SJCRH30 (cell line): ENCODE data around the gene C16orf96. TPM values are rescaled to one million over a fixed set of nuclear protein-coding genes. Genes with fewer than 3 reads are reported as not detected.

ENCODE experiments used
- DNase-seq, 2 experiments: peaks; one replicate each; pipeline ENCODE4 v3.0.0-alpha.2; 2015 to 2020
- H3K27ac ChIP-seq: fragments of 250-450 bp; sonication (Bioruptor Pico); 2 replicates; pipeline ENCODE4 v1.5.1; 2020; ENCODE audit warnings: mild to moderate bottlenecking, moderate library complexity
- H3K27me3 ChIP-seq: fragments of 250-450 bp; sonication (Bioruptor Pico); 2 replicates; pipeline ENCODE4 v1.5.1; 2020; ENCODE audit warnings: mild to moderate bottlenecking, moderate library complexity
- H3K36me3 ChIP-seq: fragments of 250-450 bp; sonication (Bioruptor Pico); 2 replicates; pipeline ENCODE4 v1.5.1; 2020; ENCODE audit warnings: mild to moderate bottlenecking, moderate library complexity
- H3K4me1 ChIP-seq: fragments of 250-450 bp; sonication (Bioruptor Pico); 2 replicates; pipeline ENCODE4 v1.5.1; 2020; ENCODE audit warnings: mild to moderate bottlenecking, moderate library complexity
- H3K4me3 ChIP-seq: fragments of 250-450 bp; sonication (Bioruptor Pico); 2 replicates; pipeline ENCODE4 v1.5.1; 2020; ENCODE audit warnings: mild to moderate bottlenecking, moderate library complexity
- H3K9me3 ChIP-seq: fragments of 250-450 bp; sonication (Bioruptor Pico); replicated peaks from 2 replicates; pipeline ENCODE4 v1.5.1; 2020; ENCODE audit warnings: mild to moderate bottlenecking, moderate library complexity
- total RNA-seq: library from RNA; depleted of rRNA; stranded (reverse); fragments of >200 nt; shearing (Covaris generic); gene quantifications from 2 replicates; pipeline ENCODE4 v1.2.3, GENCODE V29; 2014; rRNA removed

C16orf96 gene
- total RNA-seq, 1 experiment from 2014 or later = not detected

DNA sequence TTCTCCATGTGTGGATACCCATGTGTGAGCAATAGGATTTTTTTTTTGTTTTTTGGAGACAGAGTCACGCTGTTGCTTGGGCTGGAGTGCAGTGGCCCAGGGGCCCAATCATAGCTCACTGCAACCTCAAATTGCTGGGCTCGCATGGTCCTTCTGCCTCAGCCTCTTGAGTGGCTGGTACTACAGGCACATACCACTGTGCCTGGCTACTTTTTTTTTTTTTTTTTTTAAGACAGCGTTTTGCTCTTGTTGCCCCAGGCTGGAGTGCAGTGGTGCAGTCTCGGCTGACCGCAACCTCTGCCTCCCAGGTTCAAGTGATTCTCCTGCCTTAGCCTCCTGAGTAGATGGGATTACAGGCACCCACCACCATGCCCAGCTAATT, 85.2 kb downstream of the C16orf96 start:
- Histone ChIP-seq H3K4me3 (no peak overlapping the region), H3K9me3 (no peaks in the 10 kb centered on the region), H3K27ac (no peak overlapping the region), H3K27me3 (no peaks in the 10 kb centered on the region), H3K36me3 (no peaks in the 10 kb centered on the region), H3K4me1 (no peaks in the 10 kb centered on the region)
- DNase-seq = no peak

DNA sequence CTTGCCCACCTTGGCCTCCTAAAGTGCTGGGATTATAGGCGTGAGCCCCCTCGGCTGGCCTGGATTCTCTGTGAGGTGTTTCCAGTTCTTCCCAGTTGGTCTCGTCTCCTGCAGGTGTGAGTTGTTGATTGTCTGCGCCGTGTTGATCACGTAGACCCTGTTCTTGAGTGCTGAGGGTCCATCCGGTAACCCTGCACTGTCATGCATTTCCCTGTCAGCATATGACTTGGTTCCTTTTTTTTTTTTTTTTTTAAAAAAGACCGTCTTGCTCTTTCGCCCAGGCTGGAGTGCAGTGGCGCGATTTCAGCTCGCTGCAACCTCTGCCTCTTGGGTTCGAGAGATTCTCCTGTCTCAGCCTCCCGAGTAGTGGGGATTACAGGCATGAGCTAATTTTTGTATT, 85.8 kb downstream of the C16orf96 start:
- Histone ChIP-seq H3K9me3 (no peaks in the 10 kb centered on the region), H3K4me1 (no peaks in the 10 kb centered on the region), H3K27ac (no peak overlapping the region), H3K36me3 (no peaks in the 10 kb centered on the region), H3K4me3 (no peak overlapping the region), H3K27me3 (no peaks in the 10 kb centered on the region)
- no peak for DNase-seq

DNA sequence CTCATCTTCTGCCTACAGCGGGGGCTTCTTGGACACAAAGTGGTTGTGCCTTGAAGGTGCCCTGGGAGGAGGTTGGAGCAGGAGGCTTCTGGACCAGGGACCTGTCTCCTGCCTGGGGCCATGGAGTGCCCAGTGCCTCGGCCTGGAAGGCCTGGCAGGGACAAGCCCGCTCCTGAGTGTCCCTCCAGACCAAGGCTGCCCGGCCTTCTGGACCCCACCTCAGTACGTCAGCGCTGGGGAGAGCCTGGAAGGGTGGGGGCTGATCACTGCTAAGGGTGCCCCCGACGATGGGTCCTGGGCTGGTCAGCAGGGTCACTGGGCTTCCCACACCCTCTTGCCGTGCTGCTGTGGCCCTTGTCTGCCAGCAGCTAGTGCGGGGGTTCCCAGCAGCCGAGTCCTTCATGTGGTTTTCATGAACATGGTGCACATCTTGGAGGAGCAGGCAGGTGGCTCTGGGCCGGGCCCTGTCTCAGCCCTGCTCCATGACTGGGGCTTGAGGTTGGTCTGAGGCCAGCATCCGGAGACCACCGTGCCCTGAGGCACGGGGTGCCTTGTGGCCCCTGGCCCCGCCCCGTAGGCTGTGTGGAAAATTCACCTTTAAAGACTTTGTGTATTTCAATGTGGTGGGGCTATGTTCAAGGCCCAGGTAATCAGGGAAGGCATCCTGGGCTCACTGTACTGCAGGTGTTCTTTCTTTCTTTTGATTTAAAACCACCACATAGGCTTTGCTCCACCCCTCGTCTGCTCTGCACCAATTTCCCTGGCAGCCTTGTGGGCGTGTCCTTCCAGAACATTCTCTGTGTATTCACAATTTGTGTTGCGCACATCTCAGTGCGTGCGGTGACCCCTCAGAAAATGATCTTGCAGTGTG, 90.9 kb downstream of the C16orf96 start:
- Histone ChIP-seq H3K4me1 (no peaks in the 10 kb centered on the region), H3K9me3 (no peaks in the 10 kb centered on the region), H3K27me3 (no peaks in the 10 kb centered on the region), H3K27ac (no peak overlapping the region), H3K36me3 (no peaks in the 10 kb centered on the region), H3K4me3 (no peak overlapping the region)
- DNase-seq = no peak

DNA sequence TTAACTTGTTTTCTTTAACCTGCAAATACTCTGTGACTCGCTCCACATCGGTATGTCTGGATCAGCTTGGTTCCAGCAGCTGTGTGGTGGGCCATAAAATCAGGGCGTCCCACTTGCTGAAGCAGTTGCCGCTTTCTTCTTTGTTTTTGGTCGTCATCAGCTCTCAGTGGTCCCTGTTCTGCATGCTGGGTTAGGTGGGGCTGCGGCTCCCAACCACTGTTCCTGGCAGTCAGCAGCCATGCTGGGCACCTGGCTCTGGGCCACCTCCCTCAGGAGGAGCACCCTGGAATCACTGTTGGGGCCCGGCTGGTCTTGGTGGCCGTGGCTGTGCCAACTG, 91.5 kb downstream of the C16orf96 start:
- no peak for DNase-seq
- no peaks in the 10 kb centered on the region for H3K9me3 ChIP-seq
- H3K4me3 ChIP-seq = no peak overlapping the region
- no peak overlapping the region for H3K27ac ChIP-seq
- H3K36me3 ChIP-seq = no peaks in the 10 kb centered on the region
- no peaks in the 10 kb centered on the region for H3K27me3 ChIP-seq
- H3K4me1 ChIP-seq = no peaks in the 10 kb centered on the region

DNA sequence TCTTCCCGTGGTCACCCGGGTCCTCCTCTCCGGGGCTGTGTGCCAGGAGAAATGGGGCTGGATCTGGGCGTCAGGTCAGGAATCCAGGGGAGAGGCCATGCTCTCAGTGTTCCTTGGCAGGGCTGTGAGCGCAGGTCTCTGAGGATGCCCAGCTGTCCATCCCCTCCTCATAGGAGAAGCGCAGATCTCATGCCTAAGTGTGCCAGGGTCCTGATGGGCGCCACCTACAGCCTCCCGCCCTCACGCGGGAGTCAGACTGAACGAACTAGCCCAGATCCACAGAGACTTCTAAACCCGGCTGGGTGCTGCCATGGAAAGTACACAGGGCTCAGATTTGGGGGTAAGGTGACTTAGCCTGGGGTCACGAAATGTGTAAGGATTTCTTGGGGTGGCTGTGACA, 92.8 kb downstream of the C16orf96 start:
- Histone ChIP-seq H3K36me3 (no peaks in the 10 kb centered on the region), H3K27ac (no peak overlapping the region), H3K4me1 (no peaks in the 10 kb centered on the region), H3K4me3 (no peak overlapping the region), H3K27me3 (no peaks in the 10 kb centered on the region), H3K9me3 (no peaks in the 10 kb centered on the region)
- DNase-seq = no peak

DNA sequence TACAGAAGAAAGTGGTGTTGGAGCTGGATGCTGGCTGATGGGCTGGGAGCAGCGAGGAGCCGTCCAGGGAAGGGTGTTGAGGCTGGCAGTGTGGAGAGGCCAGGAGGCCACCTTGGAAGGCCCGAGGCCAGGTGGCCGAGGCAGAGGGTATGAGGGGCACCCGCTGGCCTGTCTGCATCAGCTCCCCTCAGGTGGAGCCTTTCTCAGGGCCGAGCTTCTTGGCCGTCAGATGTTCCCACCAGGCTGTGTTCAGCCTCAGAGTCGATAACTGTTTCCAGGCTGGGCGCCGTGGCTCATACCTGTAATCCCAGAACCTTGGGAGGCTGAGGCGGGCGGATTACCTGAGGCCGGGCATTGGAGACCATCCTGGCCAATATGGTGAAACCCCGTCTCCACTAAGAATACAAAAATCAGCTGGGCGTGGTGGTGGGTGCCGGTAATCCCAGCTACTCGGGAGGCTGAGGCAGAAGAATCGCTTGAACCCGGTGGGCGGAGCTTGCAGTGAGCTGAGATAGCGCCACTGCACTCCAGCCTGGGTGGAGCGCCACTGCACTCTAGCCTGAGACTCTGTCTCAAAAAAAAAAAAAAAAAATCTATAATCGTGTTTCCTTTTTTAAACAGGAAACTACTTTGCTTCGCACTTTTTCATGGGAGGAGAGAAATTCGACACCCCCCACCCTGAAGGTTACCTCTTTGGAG, 93.8 kb downstream of the C16orf96 start:
- no peaks in the 10 kb centered on the region for H3K9me3 ChIP-seq
- no peaks in the 10 kb centered on the region for H3K36me3 ChIP-seq
- no peak overlapping the region for H3K27ac ChIP-seq
- DNase-seq = no peak
- no peak overlapping the region for H3K4me3 ChIP-seq
- no peaks in the 10 kb centered on the region for H3K27me3 ChIP-seq
- H3K4me1 ChIP-seq = no peaks in the 10 kb centered on the region

Other genes with a start within 250 kb of the C16orf96 start
- gene GLIS2, start 240.3 kb upstream of the C16orf96 start, total RNA-seq = 1.6 and 1.9 TPM in 2 replicates
- gene PAM16, start 205.0 kb upstream of the C16orf96 start, total RNA-seq = 21.8 and 28.9 TPM in 2 replicates
- 0.18 and 0.28 TPM in 2 replicates for gene VASN, start 184.5 kb upstream of the C16orf96 start, total RNA-seq
- gene CORO7, start 139.7 kb upstream of the C16orf96 start, total RNA-seq = 48.2 and 49.7 TPM in 2 replicates
- gene DNAJA3, start 130.5 kb upstream of the C16orf96 start, total RNA-seq = 55.4 and 56.7 TPM in 2 replicates
- 0.79 and 2.2 TPM in 2 replicates for gene NMRAL1, start 81.7 kb upstream of the C16orf96 start, total RNA-seq
- gene HMOX2, start 79.9 kb upstream of the C16orf96 start, total RNA-seq = 22.0 and 24.2 TPM in 2 replicates
- 28.6 and 31.0 TPM in 2 replicates for gene CDIP1, start 17.6 kb upstream of the C16orf96 start, total RNA-seq
- 5.5 and 8.7 TPM in 2 replicates for gene UBALD1, start 58.5 kb downstream of the C16orf96 start, total RNA-seq
- 11.6 and 13.8 TPM in 2 replicates for gene MGRN1, start 68.5 kb downstream of the C16orf96 start, total RNA-seq
- 22.3 and 23.6 TPM in 2 replicates for gene NUDT16L1, start 137.2 kb downstream of the C16orf96 start, total RNA-seq
- 10.0 and 10.9 TPM in 2 replicates for gene ANKS3, start 177.9 kb downstream of the C16orf96 start, total RNA-seq
- gene DNAAF8, start 178.2 kb downstream of the C16orf96 start, total RNA-seq = 0.06 and 0.25 TPM in 2 replicates
- 7.6 and 7.8 TPM in 2 replicates for gene ZNF500, start 210.8 kb downstream of the C16orf96 start, total RNA-seq
- gene SEPTIN12, start 232.0 kb downstream of the C16orf96 start, total RNA-seq = not detected in 2 replicates
- gene SMIM22, start 239.0 kb downstream of the C16orf96 start, total RNA-seq = not detected in 2 replicates
- gene ROGDI, start 246.3 kb downstream of the C16orf96 start, total RNA-seq = 15.1 and 20.5 TPM in 2 replicates